ENCODE measurements around the gene TRAF7. TPM values are rescaled to one million over a fixed set of nuclear protein-coding genes. Genes with fewer than 3 reads are reported as not detected.

TRAF7 gene
- total and polyA plus RNA-seq, 2 of the 13 experiments (the other 11 are each of a cell fraction or from before 2014, with no cell fraction given), result 47.9 to 65.6 TPM

DNA sequence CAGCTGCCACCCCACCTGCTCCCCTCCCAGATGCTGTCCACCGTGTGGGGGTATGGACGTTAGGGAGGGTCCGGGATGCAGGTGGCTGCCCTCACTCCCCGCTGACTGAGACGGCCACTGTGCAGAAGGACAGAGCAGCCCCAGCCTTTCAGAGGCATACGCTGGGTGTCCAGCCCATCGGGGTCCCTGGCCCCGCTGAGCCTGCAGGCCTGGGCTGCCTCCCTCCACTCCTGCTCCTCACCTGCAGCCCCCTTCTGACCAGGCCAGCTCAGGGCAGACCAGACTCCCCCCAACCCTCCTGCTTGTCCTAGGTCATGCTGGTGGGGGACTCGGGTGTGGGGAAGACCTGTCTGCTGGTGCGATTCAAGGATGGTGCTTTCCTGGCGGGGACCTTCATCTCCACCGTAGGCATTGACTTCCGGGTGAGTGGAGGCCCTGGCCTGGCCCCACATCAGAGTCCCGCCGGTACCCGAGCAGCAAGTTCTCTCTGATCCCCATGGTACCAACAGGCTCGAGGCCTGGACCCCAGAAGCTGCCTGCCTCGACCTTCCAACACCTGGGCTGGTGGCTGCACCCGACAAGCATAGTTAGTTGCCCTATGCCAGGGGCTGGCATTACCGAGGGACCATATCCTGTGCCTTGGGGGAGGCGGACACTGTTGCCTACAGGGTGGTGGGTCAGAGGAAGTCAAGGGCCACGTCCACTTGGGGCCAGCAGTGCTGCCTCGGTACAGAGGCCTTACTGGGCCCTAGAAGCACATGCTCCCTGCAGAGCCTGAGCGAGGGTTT lies 5.8 kb upstream of the TRAF7 start (continued):
- TF ChIP-seq RNF2 (conservative IDR thresholded peaks at IDR 0.05; ENCODE audit: low read depth) (0 out of 2 replicates have a peak, but pooled peaks have one; percentile 47), MBD4 (IDR thresholded peaks at IDR 0.05; ENCODE audit: borderline replicate concordance, low read length) (no peak), NFRKB (IDR thresholded peaks at IDR 0.05) (no peak), EP300 (IDR thresholded peaks at IDR 0.05; ENCODE audit: low read depth in 2 of 2, low read length in 2 of 2) (no peak), EP300 (CRISPR knock-in tag; IDR thresholded peaks at IDR 0.05; ENCODE audit: borderline replicate concordance) (no peak), ZSCAN21 (CRISPR knock-in tag; IDR thresholded peaks at IDR 0.05; ENCODE audit: borderline replicate concordance) (0 out of 2 replicates have a peak, but pooled peaks have one; percentile 36), ZNF230 (CRISPR knock-in tag; IDR thresholded peaks at IDR 0.05) (no peak), ZFP82 (CRISPR knock-in tag; IDR thresholded peaks at IDR 0.05; ENCODE audit: borderline replicate concordance) (no peak), HOXA7 (CRISPR knock-in tag; IDR thresholded peaks at IDR 0.05) (no peak), PHF8 (CRISPR knock-in tag; IDR thresholded peaks at IDR 0.05) (peak; percentile 10; the same call in 1 of the 2 replicates), NCOA2 (CRISPR knock-in tag; IDR thresholded peaks at IDR 0.05) (no peak), ZNF709 (CRISPR knock-in tag; IDR thresholded peaks at IDR 0.05) (0 out of 2 replicates have a peak, but pooled peaks have one; percentile 22), MTA3 (CRISPR knock-in tag; IDR thresholded peaks at IDR 0.05) (no peak)
- TF ChIP-seq, protein P1, sequence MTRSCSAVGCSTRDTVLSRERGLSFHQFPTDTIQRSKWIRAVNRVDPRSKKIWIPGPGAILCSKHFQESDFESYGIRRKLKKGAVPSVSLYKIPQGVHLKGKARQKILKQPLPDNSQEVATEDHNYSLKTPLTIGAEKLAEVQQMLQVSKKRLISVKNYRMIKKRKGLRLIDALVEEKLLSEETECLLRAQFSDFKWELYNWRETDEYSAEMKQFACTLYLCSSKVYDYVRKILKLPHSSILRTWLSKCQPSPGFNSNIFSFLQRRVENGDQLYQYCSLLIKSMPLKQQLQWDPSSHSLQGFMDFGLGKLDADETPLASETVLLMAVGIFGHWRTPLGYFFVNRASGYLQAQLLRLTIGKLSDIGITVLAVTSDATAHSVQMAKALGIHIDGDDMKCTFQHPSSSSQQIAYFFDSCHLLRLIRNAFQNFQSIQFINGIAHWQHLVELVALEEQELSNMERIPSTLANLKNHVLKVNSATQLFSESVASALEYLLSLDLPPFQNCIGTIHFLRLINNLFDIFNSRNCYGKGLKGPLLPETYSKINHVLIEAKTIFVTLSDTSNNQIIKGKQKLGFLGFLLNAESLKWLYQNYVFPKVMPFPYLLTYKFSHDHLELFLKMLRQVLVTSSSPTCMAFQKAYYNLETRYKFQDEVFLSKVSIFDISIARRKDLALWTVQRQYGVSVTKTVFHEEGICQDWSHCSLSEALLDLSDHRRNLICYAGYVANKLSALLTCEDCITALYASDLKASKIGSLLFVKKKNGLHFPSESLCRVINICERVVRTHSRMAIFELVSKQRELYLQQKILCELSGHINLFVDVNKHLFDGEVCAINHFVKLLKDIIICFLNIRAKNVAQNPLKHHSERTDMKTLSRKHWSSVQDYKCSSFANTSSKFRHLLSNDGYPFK (CRISPR knock-in tag; IDR thresholded peaks at IDR 0.05; ENCODE audit: borderline replicate concordance), result peak; percentile 86
- TF ChIP-seq, protein P2, sequence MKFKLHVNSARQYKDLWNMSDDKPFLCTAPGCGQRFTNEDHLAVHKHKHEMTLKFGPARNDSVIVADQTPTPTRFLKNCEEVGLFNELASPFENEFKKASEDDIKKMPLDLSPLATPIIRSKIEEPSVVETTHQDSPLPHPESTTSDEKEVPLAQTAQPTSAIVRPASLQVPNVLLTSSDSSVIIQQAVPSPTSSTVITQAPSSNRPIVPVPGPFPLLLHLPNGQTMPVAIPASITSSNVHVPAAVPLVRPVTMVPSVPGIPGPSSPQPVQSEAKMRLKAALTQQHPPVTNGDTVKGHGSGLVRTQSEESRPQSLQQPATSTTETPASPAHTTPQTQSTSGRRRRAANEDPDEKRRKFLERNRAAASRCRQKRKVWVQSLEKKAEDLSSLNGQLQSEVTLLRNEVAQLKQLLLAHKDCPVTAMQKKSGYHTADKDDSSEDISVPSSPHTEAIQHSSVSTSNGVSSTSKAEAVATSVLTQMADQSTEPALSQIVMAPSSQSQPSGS (CRISPR knock-in tag; IDR thresholded peaks at IDR 0.05), result no peak
- TF ChIP-seq, protein P3, sequence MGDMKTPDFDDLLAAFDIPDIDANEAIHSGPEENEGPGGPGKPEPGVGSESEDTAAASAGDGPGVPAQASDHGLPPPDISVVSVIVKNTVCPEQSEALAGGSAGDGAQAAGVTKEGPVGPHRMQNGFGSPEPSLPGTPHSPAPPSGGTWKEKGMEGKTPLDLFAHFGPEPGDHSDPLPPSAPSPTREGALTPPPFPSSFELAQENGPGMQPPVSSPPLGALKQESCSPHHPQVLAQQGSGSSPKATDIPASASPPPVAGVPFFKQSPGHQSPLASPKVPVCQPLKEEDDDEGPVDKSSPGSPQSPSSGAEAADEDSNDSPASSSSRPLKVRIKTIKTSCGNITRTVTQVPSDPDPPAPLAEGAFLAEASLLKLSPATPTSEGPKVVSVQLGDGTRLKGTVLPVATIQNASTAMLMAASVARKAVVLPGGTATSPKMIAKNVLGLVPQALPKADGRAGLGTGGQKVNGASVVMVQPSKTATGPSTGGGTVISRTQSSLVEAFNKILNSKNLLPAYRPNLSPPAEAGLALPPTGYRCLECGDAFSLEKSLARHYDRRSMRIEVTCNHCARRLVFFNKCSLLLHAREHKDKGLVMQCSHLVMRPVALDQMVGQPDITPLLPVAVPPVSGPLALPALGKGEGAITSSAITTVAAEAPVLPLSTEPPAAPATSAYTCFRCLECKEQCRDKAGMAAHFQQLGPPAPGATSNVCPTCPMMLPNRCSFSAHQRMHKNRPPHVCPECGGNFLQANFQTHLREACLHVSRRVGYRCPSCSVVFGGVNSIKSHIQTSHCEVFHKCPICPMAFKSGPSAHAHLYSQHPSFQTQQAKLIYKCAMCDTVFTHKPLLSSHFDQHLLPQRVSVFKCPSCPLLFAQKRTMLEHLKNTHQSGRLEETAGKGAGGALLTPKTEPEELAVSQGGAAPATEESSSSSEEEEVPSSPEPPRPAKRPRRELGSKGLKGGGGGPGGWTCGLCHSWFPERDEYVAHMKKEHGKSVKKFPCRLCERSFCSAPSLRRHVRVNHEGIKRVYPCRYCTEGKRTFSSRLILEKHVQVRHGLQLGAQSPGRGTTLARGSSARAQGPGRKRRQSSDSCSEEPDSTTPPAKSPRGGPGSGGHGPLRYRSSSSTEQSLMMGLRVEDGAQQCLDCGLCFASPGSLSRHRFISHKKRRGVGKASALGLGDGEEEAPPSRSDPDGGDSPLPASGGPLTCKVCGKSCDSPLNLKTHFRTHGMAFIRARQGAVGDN (CRISPR knock-in tag; IDR thresholded peaks at IDR 0.05), result peak; percentile 97
